Skeletal muscle satellite cell (primary cell): ENCODE results near the gene FRG2C. TPM values are rescaled to one million over a fixed set of nuclear protein-coding genes. Genes with fewer than 3 reads are reported as not detected.
"Not testable (repeated sequence)": the region's sequence is repeated elsewhere in the genome, so short reads cannot be mapped to it uniquely, and the experiment has no call there.

Experiments
- H3K27me3 ChIP-seq: 2 replicates; pipeline ENCODE4 v1.7.0; 2013; ENCODE audit warnings: low read length; ENCODE audit not compliant: control insufficient read depth, insufficient read depth
- H3K36me3 ChIP-seq: 2 replicates; pipeline ENCODE4 v1.7.0; 2013; ENCODE audit warnings: mild to moderate bottlenecking, control low read depth, low read length; ENCODE audit not compliant: insufficient read depth
- H3K4me1 ChIP-seq: 2 replicates; pipeline ENCODE4 v1.7.0; 2013; ENCODE audit warnings: low read length; ENCODE audit not compliant: control insufficient read depth, insufficient read depth
- H3K4me2 ChIP-seq: 2 replicates; pipeline ENCODE4 v1.7.0; 2013; ENCODE audit warnings: mild to moderate bottlenecking, low read length
- H3K4me3 ChIP-seq: 2 replicates; pipeline ENCODE4 v1.7.0; 2013; ENCODE audit warnings: low read length
- H3K9ac ChIP-seq: 2 replicates; pipeline ENCODE4 v1.7.0; 2013; ENCODE audit warnings: mild to moderate bottlenecking, low read depth, low read length, moderate library complexity
- H3K9me3 ChIP-seq: replicated peaks from 2 replicates; pipeline ENCODE4 v1.7.0; 2013; ENCODE audit warnings: mild to moderate bottlenecking, control low read depth, low read length
- total RNA-seq: library from RNA; depleted of rRNA; stranded (reverse); fragments of >200 nt; gene quantifications from 2 replicates; pipeline ENCODE4 v1.2.3, GENCODE V29; 2012; rRNA removed

The FRG2C gene
- total RNA-seq, result not detected in 2 replicates

DNA sequence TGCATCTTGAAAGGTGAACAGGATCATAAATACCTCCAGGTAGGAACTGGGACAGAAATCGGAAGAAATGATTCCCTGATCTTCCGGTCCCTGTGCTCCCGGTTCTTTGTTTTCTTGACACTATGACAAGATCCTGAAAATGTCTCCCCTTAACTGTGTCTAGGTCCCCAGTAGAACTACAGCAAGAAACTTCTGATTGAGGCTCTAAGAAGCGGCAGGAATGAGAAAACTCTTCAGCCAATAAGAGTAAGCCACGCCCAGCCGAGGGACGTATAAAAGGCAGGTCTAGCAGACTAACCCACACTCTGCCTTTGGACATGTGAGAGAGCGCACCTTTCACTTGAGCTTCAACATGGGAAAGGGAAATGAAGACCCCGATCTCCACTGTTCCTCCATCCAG, at the start of gene FRG2C:
Gene FRG2C (plus strand): TSS at position 301 of the 400 bp plus-strand sequence. CDS start 52 bp downstream, at position 353.
- H3K27me3 ChIP-seq, H3K9me3 ChIP-seq, H3K9ac ChIP-seq, H3K4me1 ChIP-seq, H3K36me3 ChIP-seq, H3K4me2 ChIP-seq, H3K4me3 ChIP-seq: not testable (repeated sequence)

DNA sequence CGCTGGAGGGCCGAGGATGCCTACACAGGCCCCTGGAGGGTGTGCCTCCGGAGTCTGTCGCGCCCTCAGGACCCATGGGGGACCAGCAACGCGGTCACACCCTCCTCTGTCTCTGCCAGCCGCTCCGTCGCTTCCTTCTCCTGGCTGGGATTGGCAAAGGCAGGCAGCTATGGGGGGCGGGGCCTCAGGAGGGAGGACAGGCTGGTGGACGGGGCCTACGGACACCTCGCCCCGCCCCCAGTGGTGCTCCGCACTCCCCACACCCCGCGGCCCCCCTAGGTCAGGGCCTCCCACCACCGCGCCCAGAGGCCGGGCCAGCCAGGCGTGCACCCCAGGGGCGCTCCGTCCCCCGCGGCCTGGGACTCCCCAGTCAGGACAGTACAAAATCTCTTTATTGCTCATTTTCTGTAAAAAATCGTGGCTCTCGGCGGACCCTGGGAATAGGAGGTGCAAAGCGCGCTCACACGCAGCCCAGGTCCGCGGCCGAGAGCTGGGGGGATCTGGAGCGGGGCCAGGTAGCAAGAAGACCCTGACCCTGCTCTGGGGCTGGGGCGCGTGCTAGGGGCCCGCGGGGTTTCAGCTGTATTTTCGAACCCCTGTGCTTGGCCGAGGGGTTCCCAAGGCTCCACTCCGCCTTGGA, 45.3 kb upstream of the FRG2C start:
- not testable (repeated sequence) for H3K4me1 ChIP-seq, H3K27me3 ChIP-seq, H3K9me3 ChIP-seq, H3K36me3 ChIP-seq, H3K4me3 ChIP-seq, H3K9ac ChIP-seq
- peak overlapping the region; percentile 54 for H3K4me2 ChIP-seq

DNA sequence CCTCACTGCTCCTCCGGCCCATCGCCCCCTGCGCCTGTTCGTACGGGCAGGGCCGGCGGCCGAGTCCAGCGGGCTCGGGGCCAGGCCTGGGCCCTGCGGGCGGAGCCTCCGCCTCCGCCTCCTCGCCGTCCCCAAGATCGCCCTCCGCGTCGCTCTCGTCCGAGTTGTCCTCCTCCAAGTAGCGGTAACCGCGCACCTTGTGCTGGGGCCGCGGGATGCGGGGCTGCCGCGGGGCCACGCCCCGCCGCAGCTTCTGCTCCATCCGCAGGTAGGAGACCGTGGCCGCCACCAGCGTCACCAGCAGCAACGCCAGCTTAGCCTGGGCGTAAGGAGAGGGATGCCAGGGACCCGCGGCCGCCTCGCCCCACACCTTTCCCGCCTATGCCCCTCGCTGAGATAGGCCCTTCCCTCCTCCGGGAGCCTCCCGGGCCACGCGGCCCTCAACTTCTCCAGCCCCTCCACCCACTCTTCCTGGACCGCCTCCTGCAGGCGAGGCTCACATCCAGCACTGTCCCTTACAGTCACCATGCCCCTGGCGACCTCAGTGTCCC, 44.6 kb upstream of the FRG2C start:
- H3K4me2 ChIP-seq, result peak overlapping the region; percentile 54
- not testable (repeated sequence) for H3K36me3 ChIP-seq, H3K27me3 ChIP-seq, H3K4me3 ChIP-seq, H3K9ac ChIP-seq, H3K9me3 ChIP-seq, H3K4me1 ChIP-seq

DNA sequence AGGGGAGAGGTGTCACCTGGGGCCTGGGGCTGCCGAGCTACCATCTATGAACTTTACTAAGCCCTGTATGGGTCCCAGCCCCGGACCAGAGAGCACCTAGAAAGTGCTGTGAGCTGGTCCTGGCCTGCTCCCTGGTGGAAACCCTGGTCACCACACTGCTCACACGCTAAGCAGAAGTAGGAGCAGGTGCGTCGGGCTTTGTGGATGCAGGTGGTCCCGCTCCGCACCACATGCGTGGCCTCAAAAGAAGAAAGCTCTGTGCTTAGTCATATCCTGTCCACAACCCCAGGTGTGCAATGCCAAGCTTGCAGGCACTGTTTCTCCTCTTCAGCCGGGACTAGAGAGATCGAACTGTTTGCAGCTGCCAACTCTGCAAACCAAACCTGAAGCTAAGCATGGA, 42.4 kb upstream of the FRG2C start:
- not testable (repeated sequence) for H3K36me3 ChIP-seq, H3K4me3 ChIP-seq, H3K4me2 ChIP-seq, H3K9me3 ChIP-seq, H3K27me3 ChIP-seq, H3K9ac ChIP-seq, H3K4me1 ChIP-seq

- not testable (repeated sequence) for H3K4me3 ChIP-seq, H3K9me3 ChIP-seq
These were observed 40.5 kb upstream of the FRG2C start for GRCh38 chr3:75623656-75624055.

GRCh38 chr3:75630887-75631535, 33.1 kb upstream of the FRG2C start:
- H3K36me3 ChIP-seq, H3K9me3 ChIP-seq, H3K4me1 ChIP-seq, H3K4me3 ChIP-seq, H3K4me2 ChIP-seq, H3K27me3 ChIP-seq, H3K9ac ChIP-seq: not testable (repeated sequence)

More at GRCh38 chr3:75623656-75624055, 40.5 kb upstream of the FRG2C start:
- H3K27me3 ChIP-seq, H3K4me1 ChIP-seq, H3K4me2 ChIP-seq, H3K9ac ChIP-seq, H3K36me3 ChIP-seq: not testable (repeated sequence)

- no peak overlapping the region for H3K9ac ChIP-seq
- H3K4me1 ChIP-seq, result no peaks in the 10 kb centered on the region
- no peaks in the 10 kb centered on the region for H3K27me3 ChIP-seq
- no peaks in the 10 kb centered on the region for H3K9me3 ChIP-seq
- no peak overlapping the region for H3K4me3 ChIP-seq
- no peak overlapping the region for H3K4me2 ChIP-seq
- no peaks in the 10 kb centered on the region for H3K36me3 ChIP-seq
These were observed 32.6 kb upstream of the FRG2C start for GRCh38 chr3:75631541-75631940.

DNA sequence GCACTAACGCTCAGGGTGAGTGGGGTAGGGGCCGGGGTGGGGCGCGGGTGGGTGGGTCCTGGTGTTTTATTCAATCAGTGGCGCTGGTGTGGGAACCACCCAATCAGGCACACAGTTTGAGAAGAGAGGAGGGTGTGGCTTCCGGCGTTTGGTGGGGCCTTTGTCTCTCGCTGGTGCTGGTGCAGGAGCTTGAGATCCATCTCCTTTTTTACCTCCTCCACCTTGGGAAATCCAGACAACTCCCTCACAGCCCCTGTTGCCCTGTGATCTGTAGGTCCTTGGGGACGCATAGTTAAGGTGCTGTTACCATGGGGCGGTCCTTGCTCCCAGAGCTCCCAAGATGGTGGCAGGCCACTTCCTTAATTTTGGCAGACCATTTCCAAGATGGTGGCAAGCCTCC, 25.2 kb upstream of the FRG2C start:
- H3K9me3 ChIP-seq, H3K27me3 ChIP-seq, H3K4me3 ChIP-seq, H3K9ac ChIP-seq, H3K36me3 ChIP-seq, H3K4me2 ChIP-seq, H3K4me1 ChIP-seq: not testable (repeated sequence)

GRCh38 chr3:75641107-75641517, 23.0 kb upstream of the FRG2C start:
- not testable (repeated sequence) for H3K9me3 ChIP-seq, H3K36me3 ChIP-seq, H3K27me3 ChIP-seq, H3K4me1 ChIP-seq
- H3K4me2 ChIP-seq, result peak overlapping the region; percentile 86
- peak overlapping the region; percentile 65 for H3K9ac ChIP-seq
- peak overlapping the region; percentile 82 for H3K4me3 ChIP-seq

DNA sequence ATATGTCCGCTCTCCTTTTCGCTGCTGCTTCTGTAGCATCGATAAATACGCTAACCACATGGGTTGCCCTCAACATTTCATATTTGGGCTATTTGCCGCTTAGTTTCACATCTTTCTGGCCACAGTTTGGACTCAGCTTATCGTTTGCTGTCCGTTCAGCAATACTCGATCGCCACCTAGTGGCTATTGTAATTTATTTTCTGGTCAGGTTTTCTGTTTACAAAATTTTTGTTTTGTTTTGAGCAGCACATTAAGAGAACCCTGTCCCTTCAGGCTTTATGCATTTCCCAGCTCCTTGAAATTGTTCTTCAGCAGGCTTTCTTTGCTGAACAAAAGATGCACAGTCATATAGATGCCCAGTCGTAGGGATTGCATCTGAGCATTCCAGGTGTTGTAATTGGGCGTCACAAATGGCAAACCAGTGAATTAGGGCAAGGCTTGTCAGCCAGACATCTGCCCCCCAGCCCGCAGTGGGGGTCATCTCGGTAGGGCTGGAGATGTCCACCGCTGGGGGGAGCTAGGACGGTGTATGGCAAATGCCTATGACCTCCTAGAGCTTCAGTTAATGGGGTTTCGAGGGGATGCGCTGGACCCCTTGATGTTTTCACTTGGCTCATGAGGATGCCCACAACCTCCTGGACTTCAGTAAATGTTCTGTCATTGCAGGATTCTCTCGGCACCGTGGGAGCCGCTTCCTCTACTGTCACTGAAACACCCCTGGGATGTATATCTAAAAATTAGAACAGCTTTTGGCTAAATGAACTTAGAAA, 20.9 kb upstream of the FRG2C start:
- H3K36me3 ChIP-seq, H3K4me3 ChIP-seq, H3K27me3 ChIP-seq, H3K4me1 ChIP-seq, H3K9ac ChIP-seq, H3K9me3 ChIP-seq: not testable (repeated sequence)
- peak overlapping the region; percentile 51 for H3K4me2 ChIP-seq

GRCh38 chr3:75645548-75645947, 18.6 kb upstream of the FRG2C start:
- not testable (repeated sequence) for H3K9me3 ChIP-seq, H3K9ac ChIP-seq, H3K36me3 ChIP-seq, H3K4me3 ChIP-seq, H3K4me2 ChIP-seq, H3K4me1 ChIP-seq, H3K27me3 ChIP-seq
